Fibroblast of lung (primary cell): Measurements from ENCODE around the gene TAMALIN. TPM values are rescaled to one million over a fixed set of nuclear protein-coding genes. Genes with fewer than 3 reads are reported as not detected.
A peak's percentile ranks its signal among the peaks of the same experiment; 100 is the strongest.

Experiments
- DNase-seq, 2 donors: peaks; one replicate each; pipeline versions ENCODE4 v3.0.0 to v3.0.0-alpha.2; 2010; ENCODE audit warnings: low read depth in 2 of 2
- H2AFZ ChIP-seq: 2 replicates; pipeline ENCODE4 v1.5.1; 2012; ENCODE audit warnings: low read length, control low read depth, inconsistent platforms
- H3K27ac ChIP-seq: 2 replicates; pipeline ENCODE4 v1.5.1; 2011; ENCODE audit warnings: low read length, control low read depth; ENCODE audit not compliant: insufficient read depth
- H3K27me3 ChIP-seq: 2 replicates; pipeline ENCODE4 v1.5.1; 2011; ENCODE audit warnings: mild to moderate bottlenecking, low read length; ENCODE audit not compliant: control insufficient read depth, insufficient read depth
- H3K36me3 ChIP-seq: 2 replicates; pipeline ENCODE4 v1.5.1; 2011; ENCODE audit warnings: low read length; ENCODE audit not compliant: control insufficient read depth, insufficient read depth
- H3K4me1 ChIP-seq: 2 replicates; pipeline ENCODE4 v1.5.1; 2011; ENCODE audit warnings: low read length; ENCODE audit not compliant: control insufficient read depth, insufficient read depth; ENCODE audit errors: extremely low read depth
- H3K4me2 ChIP-seq: 2 replicates; pipeline ENCODE4 v1.5.1; 2011; ENCODE audit warnings: low read length, control low read depth; ENCODE audit not compliant: insufficient read depth; ENCODE audit errors: extremely low read depth
- H3K4me3 ChIP-seq, 4 experiments: fragments of 200-600 bp in 1 of 4; sonication (generic) in 1 of 4; replicated peaks in 1 of 4; 2 replicates each; pipeline ENCODE4 v1.5.1; 2011 to 2016; ENCODE audit warnings: low read length in 4 of 4, low read depth in 3 of 4, mild to moderate bottlenecking in 3 of 4, control low read depth in 2 of 4, inconsistent platforms in 1 of 4, mixed read lengths in 1 of 4; ENCODE audit not compliant: insufficient read depth in 1 of 4; ENCODE audit errors: control extremely low read depth in 1 of 4
- H3K79me2 ChIP-seq: 2 replicates; pipeline ENCODE4 v1.5.1; 2012; ENCODE audit warnings: mild to moderate bottlenecking, low read length, inconsistent platforms; ENCODE audit not compliant: control insufficient read depth, insufficient read depth
- H3K9ac ChIP-seq: 2 replicates; pipeline ENCODE4 v1.5.1; 2011; ENCODE audit warnings: mild to moderate bottlenecking, low read length, control low read depth; ENCODE audit not compliant: insufficient read depth
- H3K9me3 ChIP-seq: 2 replicates; pipeline ENCODE4 v1.5.1; 2012; ENCODE audit warnings: low read depth, low read length; ENCODE audit not compliant: control insufficient read depth, insufficient read depth
- H4K20me1 ChIP-seq: 2 replicates; pipeline ENCODE4 v1.5.1; 2011; ENCODE audit warnings: low read length; ENCODE audit not compliant: control insufficient read depth, insufficient read depth; ENCODE audit errors: extremely low read depth
- CTCF ChIP-seq, 2 donors: IDR thresholded peaks in 1 of 2; conservative IDR thresholded peaks in 1 of 2; 1 replicate in 1 of 2; 2 replicates in 1 of 2; pipeline ENCODE4 v1.5.1; 2011 to 2012; ENCODE audit warnings: low read length in 2 of 2, control low read depth in 1 of 2, inconsistent platforms in 1 of 2, low read depth in 1 of 2, mild to moderate bottlenecking in 1 of 2
- EZH2 ChIP-seq: IDR thresholded peaks from 2 replicates; pipeline ENCODE4 v1.5.1; 2012; ENCODE audit warnings: low read length, control low read depth, mild to moderate bottlenecking; ENCODE audit errors: missing control alignments
- polyA plus RNA-seq, 2 donors: library from polyadenylated mRNA; depleted of rRNA in 1 of 2; stranded (reverse) in 1 of 2; unstranded in 1 of 2; fragments of >200 nt; gene quantifications; 2 replicates each; pipeline ENCODE4 v1.2.1, GENCODE V29; 2011 to 2012; ENCODE audit warnings: missing spikeins in 1 of 2
- total RNA-seq: library from RNA; depleted of rRNA; stranded (reverse); fragments of >200 nt; gene quantifications from 2 replicates; pipeline ENCODE4 v1.2.1, GENCODE V29; 2014

Gene TAMALIN
- total and polyA plus RNA-seq, 2 donors (not counting 1 experiment from before 2014, with no cell fraction given) = 5.3 to 12.1 TPM

DNA sequence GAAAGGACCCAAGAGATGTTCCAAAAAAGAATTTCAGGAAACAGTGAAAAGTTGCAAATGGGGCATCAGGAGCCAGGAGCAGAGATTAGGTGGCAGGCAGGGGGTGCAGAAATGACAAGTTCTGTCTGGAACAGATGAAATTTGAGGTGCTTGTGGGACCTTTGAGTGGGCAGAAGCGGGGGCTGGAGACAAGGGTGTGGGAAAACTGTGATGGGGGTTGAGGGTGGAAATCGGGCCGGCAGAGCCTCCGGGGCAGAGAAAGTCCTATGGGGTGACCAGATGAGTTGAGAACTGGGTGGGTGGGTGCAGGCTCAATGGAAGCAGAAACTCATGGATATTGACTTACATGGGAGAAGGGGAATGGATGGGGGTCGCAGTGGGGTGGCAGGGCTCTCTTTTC is 42.9 kb downstream of the TAMALIN start:
- Histone ChIP-seq H2AFZ (no peak overlapping the region), H3K36me3 (peaks cover 3% of the 10 kb centered on the region), H3K4me2 (no peak overlapping the region), H3K9ac (no peak overlapping the region), H3K4me1 (peaks cover 12% of the 10 kb centered on the region), H3K9me3 (no peaks in the 10 kb centered on the region), H3K4me3 (no peak overlapping the region), H3K27me3 (no peaks in the 10 kb centered on the region), H3K79me2 (no peaks in the 10 kb centered on the region), H3K27ac (peak overlapping the region; percentile 99), H4K20me1 (no peaks in the 10 kb centered on the region)
- DNase-seq = no peak
- TF ChIP-seq EZH2 = no peak
- TF ChIP-seq CTCF (conservative IDR thresholded peaks at IDR 0.05 in 1 of 2, IDR thresholded peaks at IDR 0.05 in 1 of 2; ENCODE audit: low read depth in 1 of 2, low read length in 2 of 2) = no peak

DNA sequence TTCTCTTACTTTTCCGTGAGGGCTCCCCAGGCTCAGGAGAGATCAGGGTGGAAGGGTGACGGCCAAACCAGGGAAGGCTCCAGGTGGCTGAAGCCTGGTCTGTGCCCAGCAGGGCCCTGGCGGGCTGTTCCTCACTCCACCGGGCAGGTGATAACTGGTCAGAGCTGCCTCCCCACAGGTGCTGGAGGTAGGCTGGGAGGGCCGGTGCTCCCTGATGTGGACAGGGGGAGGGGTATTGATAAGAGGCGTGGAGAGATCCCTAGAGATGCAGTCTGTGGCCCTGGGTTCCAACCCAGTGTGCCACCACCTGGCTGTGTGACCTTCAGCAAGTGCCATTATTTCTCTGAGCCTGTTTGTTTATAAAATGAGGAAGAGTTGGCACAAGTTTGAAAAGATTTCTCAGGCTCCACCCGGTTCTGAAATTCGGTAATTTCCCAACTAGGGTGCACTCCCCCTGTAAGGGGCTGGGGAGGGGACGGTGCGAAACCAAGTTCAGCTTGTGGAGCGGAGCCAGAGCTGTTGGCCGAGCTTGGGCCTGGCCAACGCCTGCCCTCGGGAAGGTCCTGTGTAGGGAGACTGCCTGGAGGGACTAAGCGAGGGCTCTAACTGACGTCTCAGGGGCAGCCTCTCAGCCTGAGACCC is 43.5 kb downstream of the TAMALIN start:
- peak in 1 of 2 donors; percentile 70 for DNase-seq
- Histone ChIP-seq H3K4me3 (peak overlapping the region; percentile 53 to 71 (median 56)), H3K27me3 (no peaks in the 10 kb centered on the region), H3K4me1 (peaks cover 12% of the 10 kb centered on the region), H2AFZ (no peak overlapping the region), H3K9ac (peak overlapping the region; percentile 100), H3K4me2 (peak overlapping the region; percentile 91), H3K36me3 (peaks cover 3% of the 10 kb centered on the region), H3K27ac (peak overlapping the region; percentile 99), H3K9me3 (no peaks in the 10 kb centered on the region), H4K20me1 (no peaks in the 10 kb centered on the region), H3K79me2 (no peaks in the 10 kb centered on the region)
- no peak for TF ChIP-seq EZH2
- no peak for TF ChIP-seq CTCF (conservative IDR thresholded peaks at IDR 0.05 in 1 of 2, IDR thresholded peaks at IDR 0.05 in 1 of 2; ENCODE audit: low read depth in 1 of 2, low read length in 2 of 2)

DNA sequence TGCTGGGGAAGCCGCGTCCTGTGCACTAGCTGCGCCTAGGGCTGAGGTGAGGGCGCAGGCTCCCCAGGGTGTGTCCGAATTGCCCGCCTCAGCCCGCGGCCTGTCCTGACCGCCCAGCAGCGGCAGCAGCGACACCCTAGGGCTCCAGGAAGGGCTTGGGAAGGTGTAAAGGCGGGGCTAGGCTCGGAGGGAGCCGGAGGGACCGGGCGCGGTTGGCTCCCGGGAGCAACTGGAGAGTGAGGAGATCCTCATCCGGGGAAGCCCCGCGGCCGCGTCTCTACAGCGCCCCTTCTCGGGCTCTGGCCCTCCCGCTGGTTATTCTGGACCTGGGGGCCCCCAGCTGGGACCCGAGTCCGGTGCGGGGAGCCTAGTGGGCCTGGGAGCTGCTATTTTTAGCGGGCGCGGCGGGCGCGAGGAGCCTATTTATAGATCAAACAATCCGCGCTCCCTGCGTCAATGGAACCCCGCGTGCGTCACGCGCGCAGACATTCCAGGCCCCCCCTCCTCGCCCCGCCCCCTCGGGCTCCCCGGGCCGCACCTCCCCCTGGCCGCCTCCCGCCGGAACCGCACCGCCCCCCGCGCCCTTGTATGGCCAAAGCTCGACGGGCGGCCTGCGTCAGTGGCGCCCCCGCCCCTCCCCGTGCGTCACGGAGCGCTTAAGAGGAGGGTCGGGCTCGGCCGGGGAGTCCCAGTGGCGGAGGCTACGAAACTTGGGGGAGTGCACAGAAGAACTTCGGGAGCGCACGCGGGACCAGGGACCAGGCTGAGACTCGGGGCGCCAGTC is 44.2 kb downstream of the TAMALIN start, which contains the start of gene NR4A1:
Gene NR4A1 (plus strand): TSS at position 685 of the 784 bp plus-strand sequence. CDS start 2,887 bp downstream, outside the sequence.
- Histone ChIP-seq H3K4me1 (peaks cover 11% of the 10 kb centered on the region), H3K9me3 (no peaks in the 10 kb centered on the region), H3K4me3 (peak within 1 kb of the TSS; percentile 64 to 76 (median 70)), H3K79me2 (no peaks in the 10 kb centered on the region), H3K4me2 (peak within 1 kb of the TSS; percentile 91), H3K36me3 (peaks cover 3% of the 10 kb centered on the region), H3K9ac (peak within 1 kb of the TSS; percentile 100), H4K20me1 (no peaks in the 10 kb centered on the region), H2AFZ (no peak within 1 kb of the TSS), H3K27ac (peak within 1 kb of the TSS; percentile 99), H3K27me3 (no peaks in the 10 kb centered on the region)
- peak; percentile 95 to 96 for DNase-seq
- TF ChIP-seq CTCF (conservative IDR thresholded peaks at IDR 0.05 in 1 of 2, IDR thresholded peaks at IDR 0.05 in 1 of 2; ENCODE audit: low read depth in 1 of 2, low read length in 2 of 2) (no peak), EZH2 (no peak)
